ENCODE measurements around the gene FLNB. TPM values are rescaled to one million over a fixed set of nuclear protein-coding genes. Genes with fewer than 3 reads are reported as not detected.

Gene FLNB
- total and polyA plus RNA-seq, 2 of the 8 experiments (the other 6 are each of a cell fraction or from before 2014, with no cell fraction given), result 72.3 to 118 TPM

DNA sequence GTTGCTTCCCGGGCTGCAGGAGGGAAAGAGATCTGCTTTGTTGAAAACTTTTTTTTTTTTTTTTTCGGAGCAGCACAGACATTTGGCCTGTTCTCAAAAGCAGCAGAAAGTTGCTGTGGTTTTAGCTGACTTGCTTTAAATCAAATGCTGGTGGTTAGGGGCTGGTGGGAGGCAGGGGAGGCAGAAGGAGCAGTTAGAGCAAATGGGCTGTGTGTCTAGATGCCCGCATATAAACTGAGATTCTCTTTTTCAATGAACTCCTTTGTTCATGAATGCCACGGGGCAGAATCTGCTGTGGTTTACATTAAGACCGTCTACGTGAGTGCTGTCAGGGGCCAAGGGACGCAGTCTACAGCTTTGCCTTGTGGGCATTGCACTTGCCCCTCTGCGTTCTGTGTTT lies 95.9 kb downstream of the FLNB start:
- no peaks in the 10 kb centered on the region for H3K27me3 ChIP-seq (replicated peaks in 1 of 4; ENCODE audit: control insufficient read depth in 3 of 4, extremely low read depth in 1 of 4, insufficient read depth in 3 of 4, low read length in 3 of 4)
- no peak overlapping the region for H3K9ac ChIP-seq (replicated peaks in 1 of 4; ENCODE audit: extremely low read depth in 1 of 4, low read depth in 3 of 4, low read length in 3 of 4)
- no peak for DNase-seq (ENCODE audit: low read depth in 1 of 2, low spot score in 2 of 2)
- no peaks in the 10 kb centered on the region for H3K23me2 ChIP-seq (ENCODE audit: low read depth, low read length)
- H3K4me2 ChIP-seq (ENCODE audit: insufficient read depth in 1 of 2, low read depth in 2 of 2, low read length in 2 of 2), result no peak overlapping the region
- peaks cover 18 to 66% (median 40%) of the 10 kb centered on the region in 4 experiments for H3K36me3 ChIP-seq (ENCODE audit: control insufficient read depth in 2 of 4, insufficient read depth in 4 of 4, low read length in 3 of 4)
- H2AK5ac ChIP-seq (ENCODE audit: low read depth, low read length), result no peak overlapping the region
- no peaks in the 10 kb centered on the region for H3K4me1 ChIP-seq (replicated peaks in 1 of 4; ENCODE audit: control insufficient read depth in 3 of 4, insufficient read depth in 4 of 4, low read length in 3 of 4)
- no peak overlapping the region for H2BK15ac ChIP-seq (ENCODE audit: low read length)
- no peak overlapping the region for H3K56ac ChIP-seq (replicated peaks; ENCODE audit: insufficient read length, low read depth, low read length)
- H2BK5ac ChIP-seq (ENCODE audit: low read depth, low read length), result no peak overlapping the region
- no peak overlapping the region for H4K91ac ChIP-seq (replicated peaks; ENCODE audit: insufficient read length, low read length)
- H3K79me2 ChIP-seq (ENCODE audit: control insufficient read depth in 1 of 2, insufficient read depth in 2 of 2, low read length in 2 of 2), result no peaks in the 10 kb centered on the region
- no peaks in the 10 kb centered on the region for H3K9me3 ChIP-seq (ENCODE audit: insufficient read depth in 2 of 2, low read depth in 1 of 2, low read length in 1 of 2)
- no peak overlapping the region for H2BK120ac ChIP-seq (replicated peaks; ENCODE audit: low read depth, low read length)
- no peak overlapping the region for H3K27ac ChIP-seq (ENCODE audit: low read depth, low read length)
- no peaks in the 10 kb centered on the region; the same call in 1 of the 2 replicates for H3K79me1 ChIP-seq (ENCODE audit: low read depth, low read length)
- FAIRE-seq, result no peak
- no peak overlapping the region for H2BK12ac ChIP-seq (ENCODE audit: low read depth, low read length)
- no peak overlapping the region for H3K14ac ChIP-seq (ENCODE audit: insufficient read length)
- no peak overlapping the region for H3K18ac ChIP-seq (ENCODE audit: extremely low read depth, low read length)
- ChIA-PET POLR2A (ENCODE audit: partially characterized antibody) (interaction anchor here (0.6 to 1.5 kb wide), 4 partner anchors 10 to 444 kb away, joined by 3 to 5 read pairs (median 4); no protein-coding TSS in a partner anchor), CTCF (ENCODE audit: partially characterized antibody) (interaction anchor here (0.5 to 3.3 kb wide), 6 partner anchors 15 to 96 kb away, joined by 3 to 9 read pairs (median 3); partner anchors contain the start of gene FLNB)
- 81% methylated on average over 8 of the region's 8 CpGs; no CpG with 5 or more reads in 1 of the 2 experiments for WGBS, 2 experiments (ENCODE audit: extremely low coverage in 1 of 2, insufficient coverage in 1 of 2, insufficient read length in 1 of 2, insufficient replicate concordance in 2 of 2, low coverage in 1 of 2, low lambda C conversion rate in 2 of 2, missing lambda C conversion rate in 1 of 2)
- H3K4me3 ChIP-seq (ENCODE audit: extremely low read depth in 1 of 4, insufficient read depth in 2 of 4, low read depth in 3 of 4, low read length in 4 of 4), result no peak overlapping the region
- no peak overlapping the region for H4K8ac ChIP-seq (ENCODE audit: extremely low read depth, insufficient read depth, low read length)
- H2AFZ ChIP-seq (ENCODE audit: low read length), result no peak overlapping the region
- peaks cover 0 to 2% of the 10 kb centered on the region in 2 experiments for H4K20me1 ChIP-seq (replicated peaks in 1 of 2; ENCODE audit: control insufficient read depth in 1 of 2, insufficient read depth in 2 of 2, low read length in 2 of 2)
- H3K23ac ChIP-seq (ENCODE audit: insufficient read length), result no peak overlapping the region
- no peak overlapping the region for H4K5ac ChIP-seq (ENCODE audit: insufficient read length, low read depth, low read length)
- H2BK20ac ChIP-seq (ENCODE audit: low read length), result no peak overlapping the region
- H3K4ac ChIP-seq (replicated peaks; ENCODE audit: insufficient read length, low read depth, low read length), result no peak overlapping the region
- TF ChIP-seq TBP (IDR thresholded peaks at IDR 0.05; ENCODE audit: low read depth, low read length) (no peak), CHD2 (IDR thresholded peaks at IDR 0.05; ENCODE audit: low read length) (no peak), SP4 (IDR thresholded peaks at IDR 0.05; ENCODE audit: low read length) (no peak), GTF2F1 (IDR thresholded peaks at IDR 0.05; ENCODE audit: borderline replicate concordance, low read depth, low read length) (no peak), RFX5 (IDR thresholded peaks at IDR 0.05; ENCODE audit: borderline replicate concordance, low read depth, low read length) (no peak), POLR2A (IDR thresholded peaks at IDR 0.05; ENCODE audit: control extremely low read depth in 1 of 2, low read depth in 2 of 2, low read length in 2 of 2) (no peak), BACH1 (IDR thresholded peaks at IDR 0.05; ENCODE audit: low read length) (no peak), JUND (IDR thresholded peaks at IDR 0.05; ENCODE audit: low read length) (no peak), BRCA1 (IDR thresholded peaks at IDR 0.05; ENCODE audit: low read depth, low read length) (no peak), CBX5 (IDR thresholded peaks at IDR 0.05; ENCODE audit: low read depth, low read length) (no peak)
- TF ChIP-seq, protein P1, sequence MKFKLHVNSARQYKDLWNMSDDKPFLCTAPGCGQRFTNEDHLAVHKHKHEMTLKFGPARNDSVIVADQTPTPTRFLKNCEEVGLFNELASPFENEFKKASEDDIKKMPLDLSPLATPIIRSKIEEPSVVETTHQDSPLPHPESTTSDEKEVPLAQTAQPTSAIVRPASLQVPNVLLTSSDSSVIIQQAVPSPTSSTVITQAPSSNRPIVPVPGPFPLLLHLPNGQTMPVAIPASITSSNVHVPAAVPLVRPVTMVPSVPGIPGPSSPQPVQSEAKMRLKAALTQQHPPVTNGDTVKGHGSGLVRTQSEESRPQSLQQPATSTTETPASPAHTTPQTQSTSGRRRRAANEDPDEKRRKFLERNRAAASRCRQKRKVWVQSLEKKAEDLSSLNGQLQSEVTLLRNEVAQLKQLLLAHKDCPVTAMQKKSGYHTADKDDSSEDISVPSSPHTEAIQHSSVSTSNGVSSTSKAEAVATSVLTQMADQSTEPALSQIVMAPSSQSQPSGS (IDR thresholded peaks at IDR 0.05; ENCODE audit: low read length), result no peak
